Stimulated activated memory B cell treated with anti-CD40 and anti-IgM and Interleukin-4, amounts not matched to agents 10 μg/mL and 1 μg/mL and 100 μg/mL, for 72 hours (primary cell): Measurements from ENCODE around the gene TLE7.

Source experiments
- ATAC-seq: fragments of 150-1000 bp; cut with Tn5 transposase; 2 replicates; pipeline ENCODE4 v1.10.0; 2021
- H3K27ac Mint-ChIP-seq: one replicate; pipeline ENCODE4 v1.8.0; 2022; ENCODE audit warnings: mild to moderate bottlenecking, mixed read lengths
- H3K27me3 Mint-ChIP-seq: one replicate; pipeline ENCODE4 v1.8.0; 2022; ENCODE audit warnings: mixed read lengths
- H3K36me3 Mint-ChIP-seq: one replicate; pipeline ENCODE4 v1.8.0; 2022; ENCODE audit warnings: mixed read lengths
- H3K4me1 Mint-ChIP-seq: one replicate; pipeline ENCODE4 v1.8.0; 2022; ENCODE audit warnings: mixed read lengths
- H3K4me3 Mint-ChIP-seq: one replicate; pipeline ENCODE4 v1.8.0; 2022; ENCODE audit warnings: mild to moderate bottlenecking, moderate library complexity, mixed read lengths
- H3K9me3 Mint-ChIP-seq: one replicate; pipeline ENCODE4 v1.8.0; 2022; ENCODE audit warnings: mixed read lengths

TLE7 gene

DNA sequence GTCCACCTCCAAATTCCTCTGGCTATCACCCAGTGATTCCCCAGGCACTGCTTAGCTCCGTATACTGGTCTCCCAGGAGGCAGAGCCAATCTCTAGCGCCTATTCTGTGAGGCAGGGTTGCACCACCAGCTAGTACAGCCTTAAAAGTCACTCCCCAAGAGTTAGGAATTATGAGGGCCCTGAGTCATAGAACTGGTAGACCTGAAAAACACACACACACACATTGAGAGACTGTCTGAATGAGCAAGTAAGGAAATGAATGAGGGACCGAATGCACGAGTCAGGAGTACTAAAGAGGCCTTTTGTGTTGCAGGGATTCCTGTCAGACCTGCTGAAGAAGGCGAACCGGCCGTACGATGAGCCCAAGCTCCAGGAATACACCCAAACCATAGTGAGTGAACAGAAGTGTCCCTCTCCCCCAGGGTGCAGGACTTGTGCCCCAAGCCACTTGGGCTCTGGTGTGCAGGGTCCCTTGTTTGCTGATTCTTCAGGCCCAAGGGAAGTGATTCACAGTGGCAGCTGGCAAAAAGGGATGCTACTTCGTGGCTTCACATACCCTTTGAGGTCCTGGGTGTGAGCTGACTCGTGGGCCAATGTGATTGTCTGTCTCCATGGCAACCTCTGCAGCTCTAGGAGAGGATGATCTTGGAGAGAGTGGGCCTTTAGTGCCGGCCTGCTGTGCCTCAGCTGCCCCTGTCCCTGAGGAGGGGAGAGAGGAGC lies 58.6 kb downstream of the TLE7 start:
- peaks cover 3% of the 10 kb centered on the region for H3K9me3 Mint-ChIP-seq
- H3K27ac Mint-ChIP-seq = no peak overlapping the region
- ATAC-seq = peak; percentile 10
- H3K27me3 Mint-ChIP-seq = peaks cover 52% of the 10 kb centered on the region
- no peaks in the 10 kb centered on the region for H3K36me3 Mint-ChIP-seq
- H3K4me3 Mint-ChIP-seq = no peak overlapping the region
- peaks cover 4% of the 10 kb centered on the region for H3K4me1 Mint-ChIP-seq

DNA sequence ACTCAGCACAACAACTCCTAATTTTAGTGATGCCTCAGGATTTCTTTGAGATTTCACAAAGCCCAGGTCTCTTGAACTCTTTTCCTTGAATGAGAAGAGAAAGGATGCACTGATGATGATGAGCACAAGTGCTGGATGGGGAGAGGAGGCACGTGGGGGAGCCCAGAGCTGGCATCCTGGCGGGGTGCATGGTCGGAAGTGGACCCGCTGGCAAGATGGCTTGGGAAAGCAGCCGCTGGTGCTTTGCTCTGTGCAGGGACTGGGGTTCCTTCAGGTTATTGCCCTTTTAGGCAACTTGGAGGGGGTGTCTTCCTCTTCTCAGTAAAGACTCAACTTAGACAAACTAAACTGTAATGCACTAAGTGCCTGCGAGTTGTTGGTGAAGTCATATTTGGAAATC lies 61.0 kb downstream of the TLE7 start:
- Mint-ChIP-seq H3K4me3 (no peak overlapping the region), H3K4me1 (no peaks in the 10 kb centered on the region), H3K27me3 (peaks cover 49% of the 10 kb centered on the region), H3K9me3 (peaks cover 9% of the 10 kb centered on the region), H3K27ac (no peak overlapping the region), H3K36me3 (no peaks in the 10 kb centered on the region)
- no peak for ATAC-seq
